Esophagus (tissue), 2 donors: ENCODE measurements around the gene PLEKHB2. TPM values are rescaled to one million over a fixed set of nuclear protein-coding genes. Genes with fewer than 3 reads are reported as not detected.
A peak's percentile ranks its signal among the peaks of the same experiment; 100 is the strongest.

Experiments
- H3K27ac ChIP-seq, 2 donors: one replicate each; pipeline ENCODE4 v1.5.1; 2013; ENCODE audit warnings: low read depth in 2 of 2, mild to moderate bottlenecking in 2 of 2, inconsistent platforms in 1 of 2, low read length in 1 of 2, moderate library complexity in 1 of 2
- H3K27me3 ChIP-seq, 2 donors: one replicate each; pipeline ENCODE4 v1.6.1; 2013; ENCODE audit warnings: low read length in 2 of 2, control low read depth in 1 of 2, mild to moderate bottlenecking in 1 of 2; ENCODE audit not compliant: insufficient read depth in 2 of 2, control insufficient read depth in 1 of 2
- H3K36me3 ChIP-seq, 2 donors: one replicate each; pipeline ENCODE4 v1.6.1; 2013; ENCODE audit warnings: low read length in 1 of 2; ENCODE audit not compliant: control insufficient read depth in 2 of 2, insufficient read depth in 2 of 2
- H3K4me1 ChIP-seq, 2 donors: one replicate each; pipeline ENCODE4 v1.6.1; 2013; ENCODE audit warnings: low read length in 1 of 2; ENCODE audit not compliant: control insufficient read depth in 2 of 2, insufficient read depth in 2 of 2
- H3K4me3 ChIP-seq, 2 donors: one replicate each; pipeline ENCODE4 v1.5.1; 2013; ENCODE audit warnings: low read length in 2 of 2, mild to moderate bottlenecking in 2 of 2, low read depth in 1 of 2, moderate library complexity in 1 of 2
- H3K9me3 ChIP-seq, 2 donors: one replicate each; pipeline ENCODE4 v1.6.1; 2013; ENCODE audit warnings: mild to moderate bottlenecking in 2 of 2, low read depth in 1 of 2, low read length in 1 of 2, moderate library complexity in 1 of 2; ENCODE audit not compliant: control insufficient read depth in 2 of 2, insufficient read depth in 1 of 2
- WGBS, 2 donors: extraction: QIAGEN DNeasy Blood & Tissue Kit; methylation state at CpG; one replicate each; pipeline ENCODE4 v1.1.7; 2013; 5-methylcytosine and 5-hydroxymethylcytosine counted together
- polyA plus RNA-seq, 2 donors: library from polyadenylated mRNA; stranded (reverse); fragments of 200-250 nt; gene quantifications; one replicate each; pipeline ENCODE4 v1.2.3, GENCODE V29; 2013
- donor health status: healthy with polysubstance abuse.
- donor health status: Bipolar disorder and iron deficiency.

PLEKHB2 gene
- polyA plus RNA-seq: 10 to 100 TPM in 1 of 2 donors, 1 to 10 TPM in 1; 8.7 to 18.0 TPM

- Histone ChIP-seq H3K36me3 (no peaks in the 10 kb centered on the region), H3K9me3 (no peaks in the 10 kb centered on the region), H3K4me3 (peak within 1 kb of the TSS; percentile 93 to 97), H3K27me3 (no peaks in the 10 kb centered on the region), H3K4me1 (peaks cover 0 to 4% of the 10 kb centered on the region in 2 donors), H3K27ac (peak within 1 kb of the TSS; percentile 96 to 98)
- 0 to 1% methylated on average over 63 to 66 of the region's 66 CpGs for WGBS, 2 donors
These were observed at the start of gene PLEKHB2 for GRCh38 chr2:131105156-131105949. Gene PLEKHB2, plus strand, starts transcription at chr2:131105336. Its CDS starts 15,606 bp downstream, at chr2:131120942.

- H3K4me1 ChIP-seq: peaks cover 5 to 6% of the 10 kb centered on the region in 2 donors
- 56 to 60% methylated on average over 5 of the region's 5 CpGs for WGBS, 2 donors
- no peak overlapping the region for H3K27ac ChIP-seq
- H3K36me3 ChIP-seq: peaks cover 16 to 30% of the 10 kb centered on the region in 2 donors
- no peaks in the 10 kb centered on the region for H3K9me3 ChIP-seq
- no peak overlapping the region for H3K4me3 ChIP-seq
- no peaks in the 10 kb centered on the region for H3K27me3 ChIP-seq
These were observed 48.8 kb upstream of the PLEKHB2 start for GRCh38 chr2:131056204-131056931.

- Histone ChIP-seq H3K4me3 (no peak overlapping the region), H3K27me3 (no peaks in the 10 kb centered on the region), H3K27ac (no peak overlapping the region), H3K9me3 (no peaks in the 10 kb centered on the region), H3K4me1 (peaks cover 5 to 6% of the 10 kb centered on the region in 2 donors), H3K36me3 (peaks cover 16 to 30% of the 10 kb centered on the region in 2 donors)
- WGBS, 2 donors: 73 to 75% methylated on average over 4 of the region's 4 CpGs
These were observed 48.2 kb upstream of the PLEKHB2 start for GRCh38 chr2:131056932-131057287.

GRCh38 chr2:131058214-131058843 is 46.8 kb upstream of the PLEKHB2 start:
- peaks cover 5 to 6% of the 10 kb centered on the region in 2 donors for H3K4me1 ChIP-seq
- no peaks in the 10 kb centered on the region for H3K9me3 ChIP-seq
- no peak overlapping the region for H3K4me3 ChIP-seq
- peaks cover 9 to 21% of the 10 kb centered on the region in 2 donors for H3K36me3 ChIP-seq
- H3K27ac ChIP-seq: no peak overlapping the region
- 77 to 81% methylated on average over 8 of the region's 8 CpGs for WGBS, 2 donors
- H3K27me3 ChIP-seq: no peaks in the 10 kb centered on the region

- Histone ChIP-seq H3K27me3 (no peaks in the 10 kb centered on the region), H3K36me3 (peaks cover 9 to 23% of the 10 kb centered on the region in 2 donors), H3K27ac (no peak overlapping the region), H3K9me3 (no peaks in the 10 kb centered on the region), H3K4me1 (peaks cover 5 to 6% of the 10 kb centered on the region in 2 donors), H3K4me3 (no peak overlapping the region)
- 90 to 93% methylated on average over 4 of the region's 4 CpGs for WGBS, 2 donors
These were observed 46.2 kb upstream of the PLEKHB2 start for GRCh38 chr2:131058920-131059319.

GRCh38 chr2:131063501-131064283 is 41.4 kb upstream of the PLEKHB2 start:
- WGBS, 2 donors: 92 to 94% methylated on average over 11 of the region's 11 CpGs
- H3K36me3 ChIP-seq: peaks cover 5 to 8% of the 10 kb centered on the region in 2 donors
- H3K9me3 ChIP-seq: no peaks in the 10 kb centered on the region
- no peak overlapping the region for H3K4me3 ChIP-seq
- no peaks in the 10 kb centered on the region for H3K4me1 ChIP-seq
- H3K27ac ChIP-seq: no peak overlapping the region
- H3K27me3 ChIP-seq: no peaks in the 10 kb centered on the region

- H3K36me3 ChIP-seq: peaks cover 5 to 7% of the 10 kb centered on the region in 2 donors
These were observed 40.3 kb upstream of the PLEKHB2 start for GRCh38 chr2:131064589-131065512.

GRCh38 chr2:131067465-131068125 is 37.5 kb upstream of the PLEKHB2 start:
- Histone ChIP-seq H3K9me3 (no peaks in the 10 kb centered on the region), H3K27me3 (no peaks in the 10 kb centered on the region), H3K4me1 (no peaks in the 10 kb centered on the region), H3K27ac (no peak overlapping the region), H3K36me3 (peaks cover 5 to 12% of the 10 kb centered on the region in 2 donors), H3K4me3 (no peak overlapping the region)
- WGBS, 2 donors: 33 to 40% methylated on average over 2 of the region's 2 CpGs

More at GRCh38 chr2:131064589-131065512, 40.3 kb upstream of the PLEKHB2 start:
- Histone ChIP-seq H3K27me3 (no peaks in the 10 kb centered on the region), H3K4me3 (no peak overlapping the region), H3K27ac (no peak overlapping the region), H3K4me1 (no peaks in the 10 kb centered on the region), H3K9me3 (no peaks in the 10 kb centered on the region)
- WGBS, 2 donors: 73 to 76% methylated on average over 14 of the region's 14 CpGs
